Muscle of leg (tissue), 11 donors: ENCODE measurements around the gene PRRC2B. TPM values are rescaled to one million over a fixed set of nuclear protein-coding genes. Genes with fewer than 3 reads are reported as not detected.
A peak's percentile ranks its signal among the peaks of the same experiment; 100 is the strongest.

Experiments
- DNase-seq: peaks from one replicate; pipeline ENCODE4 v3.0.0; 2013
- H3K27ac ChIP-seq: one replicate; pipeline ENCODE4 v1.5.1; 2013; ENCODE audit warnings: mild to moderate bottlenecking, low read length, control low read depth
- H3K27me3 ChIP-seq: one replicate; pipeline ENCODE4 v1.6.1; 2013; ENCODE audit warnings: low read length; ENCODE audit not compliant: control insufficient read depth, insufficient read depth
- H3K36me3 ChIP-seq: one replicate; pipeline ENCODE4 v1.6.1; 2013; ENCODE audit warnings: low read length; ENCODE audit not compliant: control insufficient read depth, insufficient read depth
- H3K4me1 ChIP-seq: one replicate; pipeline ENCODE4 v1.6.1; 2013; ENCODE audit warnings: low read length; ENCODE audit not compliant: control insufficient read depth, insufficient read depth
- H3K4me3 ChIP-seq: one replicate; pipeline ENCODE4 v1.5.1; 2013; ENCODE audit warnings: low read length, control low read depth
- H3K9me3 ChIP-seq: replicated peaks from 2 replicates; pipeline ENCODE4 v1.6.1; 2013; ENCODE audit warnings: low read depth, low read length; ENCODE audit not compliant: control insufficient read depth
- WGBS: methylation state at CpG from one replicate; pipeline ENCODE4 v1.1.5; 2013; ENCODE audit warnings: missing lambda C conversion rate; ENCODE audit not compliant: insufficient coverage; 5-methylcytosine and 5-hydroxymethylcytosine counted together
- polyA plus RNA-seq, 8 donors: library from polyadenylated mRNA; unstranded; fragments of 120-200 nt; gene quantifications; one replicate each; pipeline versions ENCODE4 v1.2.1 to v1.2.3, GENCODE V29; 2013; ENCODE audit warnings: inconsistent platforms in 1 of 8, low replicate concordance in 1 of 8; ENCODE audit not compliant: insufficient read length in 8 of 8, insufficient read depth in 1 of 8
- total RNA-seq: library from RNA; stranded (reverse); fragments of 120-200 nt; gene quantifications from one replicate; pipeline ENCODE4 v1.2.4, GENCODE V29; 2013

Gene PRRC2B
- total and polyA plus RNA-seq, 9 donors: 64.9 to 181 (median 148) TPM

DNA sequence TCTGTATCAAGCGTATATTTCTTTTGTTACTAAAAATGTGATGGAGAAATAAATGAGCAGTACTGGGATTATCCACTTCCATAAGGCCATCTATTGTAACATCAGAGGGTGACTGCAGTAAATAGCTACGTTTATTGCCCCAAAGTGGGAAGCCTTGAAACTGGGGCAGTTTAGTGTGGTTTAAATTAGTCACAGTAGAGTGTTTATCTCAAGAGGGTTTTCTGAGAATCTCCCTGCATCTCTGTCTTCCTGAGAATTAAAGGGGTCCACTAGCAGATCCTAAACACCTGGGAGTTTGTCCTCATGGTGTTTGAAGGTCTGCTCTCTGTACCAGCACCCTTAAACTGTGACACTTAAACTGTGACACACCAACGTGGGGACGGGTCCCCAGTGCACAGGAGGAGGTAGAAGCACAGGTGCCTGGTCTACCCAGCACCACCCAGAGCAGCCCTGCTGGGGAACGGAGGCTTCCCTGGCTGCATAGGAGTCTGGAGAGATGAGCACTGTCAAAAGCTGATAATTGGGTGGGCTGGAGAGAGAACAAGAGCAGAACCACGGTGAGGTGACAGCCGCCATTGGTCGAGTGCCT is 25.2 kb downstream of the PRRC2B start:
- no peak for DNase-seq
- Histone ChIP-seq H3K27ac (peak overlapping the region; percentile 58), H3K36me3 (peaks cover 10% of the 10 kb centered on the region), H3K27me3 (no peaks in the 10 kb centered on the region), H3K4me3 (no peak overlapping the region), H3K9me3 (no peaks in the 10 kb centered on the region), H3K4me1 (peaks cover 73% of the 10 kb centered on the region)
- 77% methylated on average over 5 of the region's 8 CpGs for WGBS

DNA sequence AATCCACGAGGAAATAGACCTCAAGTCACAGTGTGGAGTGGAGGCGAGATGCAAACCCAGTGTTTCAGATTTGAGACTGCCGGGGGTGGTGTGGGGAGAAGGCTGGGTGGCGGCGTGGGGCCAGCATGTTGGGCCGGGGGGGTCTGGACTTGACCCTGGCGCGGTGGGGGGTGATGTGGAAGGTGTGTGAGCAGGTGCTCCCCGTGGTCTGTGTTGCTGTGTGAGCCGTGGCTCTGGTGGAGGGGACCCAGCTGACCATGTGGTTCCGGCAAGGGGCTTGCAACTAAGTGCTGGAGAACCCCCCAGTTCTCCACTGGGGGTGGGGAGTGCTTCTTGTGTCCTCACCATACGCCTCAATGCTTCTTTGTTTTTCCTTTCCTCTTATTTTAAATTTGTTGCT is 25.8 kb downstream of the PRRC2B start:
- H3K27me3 ChIP-seq: no peaks in the 10 kb centered on the region
- WGBS: 68% methylated on average over 9 of the region's 12 CpGs
- H3K36me3 ChIP-seq: peaks cover 10% of the 10 kb centered on the region
- no peaks in the 10 kb centered on the region for H3K9me3 ChIP-seq
- H3K4me1 ChIP-seq: peaks cover 73% of the 10 kb centered on the region
- H3K4me3 ChIP-seq: no peak overlapping the region
- DNase-seq: no peak
- no peak overlapping the region for H3K27ac ChIP-seq

DNA sequence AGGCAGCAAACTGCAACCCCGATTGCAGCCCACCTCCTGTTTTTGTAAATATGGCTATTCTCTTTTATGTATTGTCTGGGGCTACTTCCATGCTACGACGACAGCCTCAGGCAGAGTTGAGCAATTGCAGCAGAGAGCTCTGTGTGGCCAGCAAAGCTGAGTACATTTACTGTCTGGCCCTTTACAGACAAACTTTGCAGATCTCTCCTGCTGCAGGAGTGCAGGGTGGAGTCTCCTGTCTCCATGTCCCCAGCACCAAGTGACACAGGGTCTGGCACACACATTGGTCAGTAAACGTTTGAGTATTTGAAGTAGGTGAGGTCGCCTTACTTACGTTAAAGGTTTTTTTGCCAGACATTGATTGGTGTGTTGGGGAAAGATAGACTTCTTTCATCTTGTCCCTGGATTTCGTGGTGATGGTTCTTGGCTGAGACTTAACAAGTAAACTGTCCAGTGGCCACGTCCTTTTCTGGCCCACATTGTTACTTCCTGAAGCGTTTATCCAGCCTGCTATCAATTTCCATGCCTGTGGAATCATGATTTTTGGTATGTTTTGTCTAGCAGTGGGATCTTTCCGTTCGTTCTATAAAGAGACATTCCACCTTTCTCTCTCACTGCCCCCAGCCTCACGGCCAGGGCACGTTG is 27.2 kb downstream of the PRRC2B start:
- Histone ChIP-seq H3K36me3 (peaks cover 10% of the 10 kb centered on the region), H3K27me3 (no peaks in the 10 kb centered on the region), H3K9me3 (no peaks in the 10 kb centered on the region), H3K4me3 (no peak overlapping the region), H3K4me1 (peaks cover 68% of the 10 kb centered on the region), H3K27ac (peak overlapping the region; percentile 0)
- 27% methylated on average over 5 of the region's 13 CpGs for WGBS
- DNase-seq: peak; percentile 74

DNA sequence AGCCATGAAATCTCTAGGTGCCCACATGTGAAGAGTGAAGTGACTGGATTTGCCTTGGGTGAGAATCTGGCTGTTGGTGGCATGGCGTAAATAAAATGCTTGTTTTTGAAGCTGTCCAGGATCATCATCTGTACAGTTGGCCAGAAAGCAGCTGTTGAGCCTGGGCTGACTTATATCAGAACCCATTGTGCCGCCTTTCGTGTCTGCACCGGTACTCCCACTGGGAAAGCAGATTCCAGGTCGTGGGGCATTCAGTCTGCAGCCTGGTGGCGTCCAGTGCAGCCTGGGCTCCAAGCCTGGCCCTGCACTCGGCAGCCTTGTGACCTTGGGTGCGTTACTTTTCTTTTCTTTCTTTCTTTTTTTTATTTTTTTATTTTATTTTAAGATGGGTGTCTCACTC is 27.8 kb downstream of the PRRC2B start:
- peaks cover 14% of the 10 kb centered on the region for H3K36me3 ChIP-seq
- H3K9me3 ChIP-seq: no peaks in the 10 kb centered on the region
- no peaks in the 10 kb centered on the region for H3K27me3 ChIP-seq
- H3K4me1 ChIP-seq: peaks cover 68% of the 10 kb centered on the region
- DNase-seq: no peak
- H3K4me3 ChIP-seq: no peak overlapping the region
- WGBS: 78% methylated on average over 4 of the region's 8 CpGs
- H3K27ac ChIP-seq: peak overlapping the region; percentile 0

DNA sequence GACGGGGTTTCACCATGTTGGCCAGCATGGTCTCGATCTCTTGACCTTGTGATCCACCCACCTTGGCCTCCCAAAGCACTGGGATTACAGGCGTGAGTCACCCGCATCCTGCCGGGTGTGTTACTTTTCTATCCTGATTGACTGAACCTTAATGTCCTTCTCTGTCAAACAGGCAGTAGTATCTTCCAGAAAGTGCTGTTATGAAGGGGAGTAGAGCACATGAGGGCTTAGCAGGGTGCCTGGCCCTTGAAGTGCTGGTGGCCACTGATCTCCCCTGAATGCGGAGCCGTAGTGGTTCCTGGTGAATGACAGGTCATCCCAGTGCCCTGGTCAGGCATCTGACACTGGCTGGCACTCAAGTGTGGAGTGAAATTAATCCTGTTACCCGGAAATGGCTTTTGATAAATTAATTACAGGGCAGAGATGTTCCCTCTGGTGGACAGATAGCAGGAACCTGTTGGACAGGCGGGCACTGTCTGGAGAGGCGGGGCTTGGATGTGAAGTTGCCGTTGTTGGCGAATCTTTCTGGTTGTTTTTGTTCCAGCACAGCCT is 28.4 kb downstream of the PRRC2B start:
- H3K4me3 ChIP-seq: no peak overlapping the region
- no peaks in the 10 kb centered on the region for H3K9me3 ChIP-seq
- H3K36me3 ChIP-seq: peaks cover 9% of the 10 kb centered on the region
- H3K27ac ChIP-seq: peak overlapping the region; percentile 38
- no peaks in the 10 kb centered on the region for H3K27me3 ChIP-seq
- no peak for DNase-seq
- WGBS: 57% methylated on average over 7 of the region's 12 CpGs
- H3K4me1 ChIP-seq: peaks cover 64% of the 10 kb centered on the region

DNA sequence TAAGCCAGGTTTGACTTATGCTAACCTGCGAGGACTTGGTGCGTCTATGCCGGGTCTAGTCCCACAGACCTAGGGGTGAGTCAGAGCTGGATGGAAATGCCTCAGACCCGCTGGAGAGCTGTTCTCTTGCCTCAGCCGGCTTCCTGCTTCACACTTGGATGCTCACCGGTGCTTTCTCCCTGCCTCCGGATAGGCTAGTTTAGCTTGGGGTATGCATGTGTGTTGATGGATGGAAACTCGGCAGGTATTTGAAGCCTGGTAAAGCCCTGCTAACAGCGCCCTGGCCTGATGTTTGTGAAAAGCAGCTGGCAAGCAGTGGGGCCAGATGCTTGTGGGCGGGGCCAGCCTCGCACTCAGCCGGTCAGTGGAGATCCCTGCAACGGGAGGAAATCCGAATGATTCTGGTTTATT is 29.3 kb downstream of the PRRC2B start:
- Histone ChIP-seq H3K27me3 (no peaks in the 10 kb centered on the region), H3K4me3 (no peak overlapping the region), H3K4me1 (peaks cover 55% of the 10 kb centered on the region), H3K27ac (peak overlapping the region; percentile 67), H3K36me3 (peaks cover 7% of the 10 kb centered on the region), H3K9me3 (no peaks in the 10 kb centered on the region)
- peak; percentile 83 for DNase-seq
- 16% methylated on average over 11 of the region's 14 CpGs for WGBS

DNA sequence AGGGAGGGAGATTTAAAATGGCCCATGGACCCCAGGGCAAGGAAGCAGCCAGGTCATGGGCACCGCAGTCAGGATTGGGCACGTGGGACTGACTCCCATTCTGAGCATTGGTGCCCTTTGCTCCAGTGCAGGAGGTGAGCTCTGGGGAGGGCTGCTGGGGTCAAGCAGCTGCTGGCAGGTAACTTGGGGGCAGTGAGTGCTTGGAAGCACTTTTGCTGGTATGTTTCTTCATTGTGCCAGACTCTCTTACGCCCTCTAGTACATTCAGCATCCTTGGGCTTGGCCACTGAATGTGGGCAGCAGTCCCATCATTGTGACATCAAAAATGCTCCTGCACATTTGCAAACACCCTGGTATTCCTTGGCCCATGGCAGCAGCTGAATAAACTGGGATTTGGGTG is 32.7 kb downstream of the PRRC2B start:
- no peak for DNase-seq
- Histone ChIP-seq H3K9me3 (no peaks in the 10 kb centered on the region), H3K27ac (no peak overlapping the region), H3K4me3 (no peak overlapping the region), H3K4me1 (peaks cover 35% of the 10 kb centered on the region), H3K27me3 (no peaks in the 10 kb centered on the region), H3K36me3 (peaks cover 15% of the 10 kb centered on the region)
- WGBS: 100% methylated on average over 1 of the region's 3 CpGs

DNA sequence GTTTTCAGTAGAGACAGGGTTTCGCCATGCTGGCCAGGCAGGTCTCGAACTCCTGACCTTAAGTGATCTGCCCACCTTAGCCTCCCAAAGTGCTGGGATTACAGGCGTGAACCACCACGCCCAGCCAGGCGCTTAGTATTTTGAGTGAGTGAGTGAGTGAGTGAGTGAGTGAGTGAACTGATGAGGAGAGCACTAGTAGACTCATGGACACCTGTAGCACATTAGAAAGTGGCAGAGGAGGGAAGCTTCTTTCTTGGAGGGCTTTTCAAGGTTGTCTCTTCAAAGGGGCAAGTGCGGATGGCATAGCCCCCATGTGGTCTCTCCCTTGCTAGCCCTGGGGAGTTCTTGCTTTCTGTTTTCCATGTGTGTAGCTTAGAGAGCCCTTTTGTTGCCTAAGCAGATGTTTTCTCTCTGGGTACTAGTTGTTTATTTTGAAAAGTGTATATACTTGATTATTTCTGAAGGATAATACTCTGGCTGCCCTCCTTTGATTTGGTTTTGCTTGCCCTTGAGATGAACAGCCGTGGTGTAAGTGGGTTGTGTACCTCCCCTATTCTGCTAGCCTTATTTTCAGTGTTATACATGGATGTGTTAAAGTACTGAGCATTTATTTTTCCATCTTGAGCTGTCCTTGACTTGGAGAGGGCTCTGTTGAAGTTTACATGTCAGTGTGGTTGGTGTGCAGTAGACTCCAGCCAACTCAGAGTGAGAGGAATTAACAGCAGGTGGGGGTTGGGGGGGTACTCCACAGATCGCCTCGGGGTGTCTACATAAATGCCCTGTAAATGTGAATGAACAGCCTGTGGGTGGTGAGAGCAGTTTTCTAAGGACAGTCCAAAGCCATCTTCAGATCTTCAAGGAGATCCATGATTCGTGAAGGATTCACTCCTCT is 35.5 kb downstream of the PRRC2B start:
- no peak for DNase-seq
- H3K27ac ChIP-seq: no peak overlapping the region
- H3K4me3 ChIP-seq: no peak overlapping the region
- no peaks in the 10 kb centered on the region for H3K27me3 ChIP-seq
- no peaks in the 10 kb centered on the region for H3K9me3 ChIP-seq
- peaks cover 41% of the 10 kb centered on the region for H3K36me3 ChIP-seq
- peaks cover 19% of the 10 kb centered on the region for H3K4me1 ChIP-seq
- 83% methylated on average over 5 of the region's 10 CpGs for WGBS

DNA sequence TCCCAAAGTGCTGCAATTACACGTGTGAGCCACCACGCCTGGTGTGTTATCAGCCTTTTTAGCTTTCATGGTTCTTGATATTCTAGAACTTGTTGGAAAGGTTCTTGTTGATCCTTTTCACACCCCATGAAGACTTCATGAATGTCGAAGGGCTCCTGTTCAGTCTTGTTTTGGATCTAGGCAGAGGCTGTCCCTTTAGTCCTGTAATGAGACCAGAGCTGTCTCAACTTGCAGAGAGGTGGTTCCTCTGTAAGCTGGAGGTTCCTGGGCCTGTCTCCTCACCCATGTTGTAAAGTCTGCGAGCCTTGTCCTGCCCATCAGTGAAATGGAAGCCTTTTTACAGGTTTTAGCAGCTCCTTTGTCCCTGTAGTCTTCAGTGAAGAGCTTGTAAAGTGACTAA is 38.2 kb downstream of the PRRC2B start:
- H3K4me3 ChIP-seq: no peak overlapping the region
- H3K27me3 ChIP-seq: no peaks in the 10 kb centered on the region
- no peak for DNase-seq
- H3K27ac ChIP-seq: no peak overlapping the region
- peaks cover 30% of the 10 kb centered on the region for H3K4me1 ChIP-seq
- H3K9me3 ChIP-seq: no peaks in the 10 kb centered on the region
- H3K36me3 ChIP-seq: peaks cover 54% of the 10 kb centered on the region
- 93% methylated on average over 3 of the region's 4 CpGs for WGBS
